RWPE2 (cell line): ENCODE data around the gene CASP9.
"Not testable (repeated sequence)": the region's sequence is repeated elsewhere in the genome, so short reads cannot be mapped to it uniquely, and the experiment has no call there.

Source experiments
- ATAC-seq: fragments of 200-7000 bp; cut with Tn5 transposase; 3 replicates; pipeline ENCODE4 v1.9.1; 2021; ENCODE audit warnings: low read depth
- DNase-seq: peaks from one replicate; pipeline ENCODE4 v3.0.0-alpha.2; 2020; ENCODE audit warnings: low spot score
- H3K27ac ChIP-seq: fragments of 450-650 bp; 2 replicates; pipeline ENCODE4 v1.5.1; 2017; ENCODE audit warnings: mild to moderate bottlenecking; ENCODE audit not compliant: poor library complexity, severe bottlenecking
- H3K27me3 ChIP-seq: fragments of 250-450 bp; sonication (Bioruptor Pico); 2 replicates; pipeline ENCODE4 v1.5.1; 2021; ENCODE audit warnings: mild to moderate bottlenecking, moderate library complexity; ENCODE audit not compliant: insufficient read depth, poor library complexity, severe bottlenecking
- H3K36me3 ChIP-seq: fragments of 250-450 bp; sonication (Bioruptor Pico); 2 replicates; pipeline ENCODE4 v1.5.1; 2020; ENCODE audit warnings: low read depth, mild to moderate bottlenecking, moderate library complexity
- H3K4me1 ChIP-seq: fragments of 250-450 bp; sonication (Bioruptor Pico); 2 replicates; pipeline ENCODE4 v1.5.1; 2021; ENCODE audit warnings: mild to moderate bottlenecking, moderate library complexity; ENCODE audit not compliant: insufficient read depth, poor library complexity, severe bottlenecking
- H3K4me3 ChIP-seq: fragments of 250-450 bp; sonication (Bioruptor Pico); 2 replicates; pipeline ENCODE4 v1.5.1; 2021; ENCODE audit warnings: mild to moderate bottlenecking, moderate library complexity; ENCODE audit not compliant: severe bottlenecking
- H3K9me3 ChIP-seq: fragments of 250-450 bp; sonication (Bioruptor Pico); 2 replicates; pipeline ENCODE4 v1.5.1; 2021; ENCODE audit warnings: mild to moderate bottlenecking, moderate library complexity; ENCODE audit not compliant: severe bottlenecking
- TF ChIP-seq, protein P1 (sequence below): fragments of 450-650 bp; IDR thresholded peaks from one replicate; pipeline ENCODE4 v1.5.1; 2017; ENCODE audit warnings: mild to moderate bottlenecking, moderate library complexity; ENCODE audit not compliant: poor library complexity, severe bottlenecking

CASP9 gene

DNA sequence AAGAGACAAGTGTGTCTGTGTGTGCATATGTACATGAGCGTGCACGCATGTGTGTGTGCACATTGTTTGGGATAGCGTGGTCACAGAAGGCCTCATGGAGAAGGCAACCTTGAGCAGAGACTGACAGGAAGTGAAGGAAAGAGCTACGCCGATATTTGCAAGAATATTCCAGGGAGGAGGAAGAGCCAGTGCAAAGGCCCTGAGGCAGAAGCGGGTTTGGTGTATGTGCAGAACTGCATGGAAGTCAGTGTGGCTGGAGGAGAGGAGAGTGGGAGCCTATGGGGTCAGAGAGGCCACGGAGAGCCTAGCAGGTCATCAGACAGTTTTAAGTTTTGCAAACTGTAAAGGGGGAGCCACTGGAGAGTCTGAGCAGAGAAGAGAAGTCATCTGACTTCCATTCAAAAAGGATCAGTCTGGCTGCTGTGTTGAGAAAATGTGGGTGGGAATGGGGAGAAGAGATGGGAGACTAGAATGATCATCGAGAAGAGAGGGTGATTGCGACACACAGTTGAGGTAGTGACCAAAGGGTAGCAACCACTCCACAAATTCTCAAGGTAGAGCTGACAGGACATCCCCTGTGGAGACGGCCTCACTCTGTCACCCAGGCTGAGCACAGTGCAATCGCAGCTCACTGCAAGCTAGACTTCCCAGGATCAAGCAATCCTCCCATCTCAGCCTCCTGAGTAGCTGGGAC is 44.2 kb downstream of the CASP9 start:
- no peak overlapping the region for H3K4me3 ChIP-seq
- TF ChIP-seq, protein P1, sequence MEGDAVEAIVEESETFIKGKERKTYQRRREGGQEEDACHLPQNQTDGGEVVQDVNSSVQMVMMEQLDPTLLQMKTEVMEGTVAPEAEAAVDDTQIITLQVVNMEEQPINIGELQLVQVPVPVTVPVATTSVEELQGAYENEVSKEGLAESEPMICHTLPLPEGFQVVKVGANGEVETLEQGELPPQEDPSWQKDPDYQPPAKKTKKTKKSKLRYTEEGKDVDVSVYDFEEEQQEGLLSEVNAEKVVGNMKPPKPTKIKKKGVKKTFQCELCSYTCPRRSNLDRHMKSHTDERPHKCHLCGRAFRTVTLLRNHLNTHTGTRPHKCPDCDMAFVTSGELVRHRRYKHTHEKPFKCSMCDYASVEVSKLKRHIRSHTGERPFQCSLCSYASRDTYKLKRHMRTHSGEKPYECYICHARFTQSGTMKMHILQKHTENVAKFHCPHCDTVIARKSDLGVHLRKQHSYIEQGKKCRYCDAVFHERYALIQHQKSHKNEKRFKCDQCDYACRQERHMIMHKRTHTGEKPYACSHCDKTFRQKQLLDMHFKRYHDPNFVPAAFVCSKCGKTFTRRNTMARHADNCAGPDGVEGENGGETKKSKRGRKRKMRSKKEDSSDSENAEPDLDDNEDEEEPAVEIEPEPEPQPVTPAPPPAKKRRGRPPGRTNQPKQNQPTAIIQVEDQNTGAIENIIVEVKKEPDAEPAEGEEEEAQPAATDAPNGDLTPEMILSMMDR = no peak
- no peak overlapping the region for H3K27ac ChIP-seq
- ATAC-seq = no peak
- H3K4me1 ChIP-seq = no peaks in the 10 kb centered on the region
- H3K27me3 ChIP-seq = no peaks in the 10 kb centered on the region
- no peak for DNase-seq
- H3K9me3 ChIP-seq = no peaks in the 10 kb centered on the region
- H3K36me3 ChIP-seq = no peaks in the 10 kb centered on the region

DNA sequence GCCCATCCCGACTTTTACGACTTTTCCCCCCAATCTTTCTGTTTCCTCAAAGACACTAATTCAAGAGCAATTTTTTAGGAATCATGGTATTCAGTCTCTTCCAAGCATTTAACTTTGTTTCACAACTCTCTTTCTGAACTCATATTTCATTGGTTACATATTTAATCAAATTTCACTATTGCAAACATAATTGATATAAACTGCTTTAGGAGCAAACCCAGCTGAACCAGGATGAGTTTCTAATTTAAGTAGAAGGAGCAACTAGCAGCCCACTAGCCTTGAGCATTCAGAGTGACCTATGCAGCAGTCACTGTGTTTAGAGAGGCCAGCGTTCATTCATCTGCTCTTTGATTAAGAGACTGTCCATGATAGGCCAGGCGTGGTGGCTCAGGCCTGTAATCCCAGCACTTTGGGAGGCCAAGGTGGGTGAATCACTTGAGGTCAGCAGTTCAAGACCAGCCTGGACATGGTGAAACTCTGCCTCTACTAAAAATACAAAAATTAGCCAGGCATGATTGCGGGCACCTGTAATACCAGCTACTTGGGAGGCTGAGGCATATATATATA is 46.3 kb downstream of the CASP9 start:
- H3K27me3 ChIP-seq = no peaks in the 10 kb centered on the region
- no peak for ATAC-seq
- no peak overlapping the region for H3K27ac ChIP-seq
- H3K9me3 ChIP-seq = no peaks in the 10 kb centered on the region
- no peak for DNase-seq
- H3K36me3 ChIP-seq = no peaks in the 10 kb centered on the region
- H3K4me3 ChIP-seq = no peak overlapping the region
- TF ChIP-seq, protein P1 = no peak
- no peaks in the 10 kb centered on the region for H3K4me1 ChIP-seq

DNA sequence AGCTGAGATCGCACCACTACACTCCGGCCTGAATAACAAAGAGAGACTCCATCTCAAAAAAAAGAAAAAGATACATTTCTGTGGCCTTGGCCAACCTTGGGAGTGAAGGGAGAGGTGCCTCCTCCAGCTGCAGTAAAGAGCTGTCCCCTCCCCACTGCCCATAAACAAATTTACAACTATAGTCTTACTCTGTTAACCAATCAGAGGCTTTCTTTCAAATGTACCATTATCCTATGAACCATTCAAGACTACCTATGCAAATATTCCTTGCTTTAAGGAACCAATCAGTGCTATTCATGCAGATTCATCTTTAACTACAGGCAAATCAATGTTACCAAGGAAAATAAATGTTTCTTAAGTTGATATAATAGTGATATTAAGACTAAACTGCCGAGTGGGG is 47.1 kb downstream of the CASP9 start:
- no peak overlapping the region for H3K27ac ChIP-seq
- DNase-seq (no peak), ATAC-seq (no peak)
- H3K4me1 ChIP-seq = no peaks in the 10 kb centered on the region
- no peaks in the 10 kb centered on the region for H3K9me3 ChIP-seq
- H3K27me3 ChIP-seq = no peaks in the 10 kb centered on the region
- H3K4me3 ChIP-seq = no peak overlapping the region
- H3K36me3 ChIP-seq = no peaks in the 10 kb centered on the region
- TF ChIP-seq, protein P1 = no peak

DNA sequence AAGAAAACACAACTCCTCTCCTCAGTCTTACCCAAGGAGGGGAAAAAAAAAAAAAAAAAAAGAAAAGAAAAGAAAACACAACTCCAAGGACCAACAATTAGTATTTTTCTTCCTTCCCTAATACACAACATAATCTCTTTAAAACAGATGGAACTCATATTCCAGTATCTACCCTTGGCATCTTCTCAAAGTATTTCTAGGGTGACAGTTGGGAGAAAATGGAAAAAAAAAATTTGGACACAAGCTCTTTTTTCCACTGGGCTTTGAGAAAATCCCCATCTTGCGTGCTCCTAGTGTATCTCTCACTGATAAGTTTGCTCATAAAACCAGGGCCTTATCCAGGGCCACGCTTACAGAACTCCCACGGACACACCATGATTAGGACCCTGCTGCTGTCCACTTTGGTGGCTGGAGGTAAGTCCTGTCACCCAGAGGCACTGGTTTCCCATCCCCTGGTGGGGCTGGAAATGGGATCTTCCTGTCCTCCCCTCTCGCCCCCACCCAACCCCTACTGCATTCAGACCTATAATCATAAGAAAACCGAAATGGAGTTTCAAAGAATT is 48.2 kb downstream of the CASP9 start, which contains the start of gene CELA2B:
Gene CELA2B (plus strand): TSS at position 353 of the 563 bp plus-strand sequence. CDS start 22 bp downstream, at position 375.
- Histone ChIP-seq H3K4me1 (no peaks in the 10 kb centered on the region), H3K27me3 (no peaks in the 10 kb centered on the region), H3K9me3 (no peaks in the 10 kb centered on the region), H3K36me3 (no peaks in the 10 kb centered on the region), H3K27ac (no peak within 1 kb of the TSS), H3K4me3 (no peak within 1 kb of the TSS)
- no peak for ATAC-seq
- TF ChIP-seq, protein P1 = no peak
- no peak for DNase-seq

DNA sequence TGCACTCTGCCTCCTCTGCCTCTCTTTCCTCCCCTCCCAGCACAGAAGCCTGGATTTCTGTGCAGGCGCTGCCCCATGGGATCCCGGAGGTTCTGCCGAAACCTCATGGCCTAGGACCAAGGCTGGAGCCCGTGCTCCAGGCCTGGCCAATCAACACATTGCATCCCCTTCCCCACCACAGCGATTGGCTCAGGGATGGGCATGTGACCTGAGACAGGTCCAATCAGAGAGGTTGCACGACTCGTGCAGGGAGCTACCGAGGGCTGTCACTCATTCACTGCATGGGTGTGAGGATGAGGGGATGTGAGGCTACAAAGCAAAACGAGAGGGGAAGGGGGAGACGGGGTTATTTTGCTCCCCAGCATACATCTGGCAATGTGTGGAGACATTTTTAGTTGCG is 51.4 kb downstream of the CASP9 start:
- Histone ChIP-seq H3K4me1 (no peaks in the 10 kb centered on the region), H3K27ac (no peak overlapping the region), H3K27me3 (no peaks in the 10 kb centered on the region), H3K36me3 (no peaks in the 10 kb centered on the region), H3K9me3 (no peaks in the 10 kb centered on the region), H3K4me3 (no peak overlapping the region)
- TF ChIP-seq, protein P1 = no peak
- ATAC-seq (no peak), DNase-seq (no peak)

DNA sequence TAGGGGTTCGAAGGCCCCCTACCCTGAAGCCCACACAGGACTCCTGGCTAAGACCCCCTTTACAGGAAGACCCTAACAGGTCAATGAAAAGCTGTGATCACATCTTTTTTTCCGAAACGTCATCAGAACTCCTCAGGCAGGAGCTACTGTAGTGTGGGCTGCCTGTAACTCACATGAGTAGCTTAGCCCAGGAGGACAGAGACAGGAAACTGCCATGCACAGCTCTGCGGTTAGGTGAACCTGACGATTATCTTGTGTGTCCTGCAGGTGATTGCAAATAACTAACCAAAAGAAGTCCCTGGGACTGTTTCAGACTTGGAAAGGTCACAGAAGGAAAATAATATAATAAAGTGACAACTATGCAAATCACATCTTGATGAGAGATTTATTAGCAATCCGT is 52.3 kb downstream of the CASP9 start:
- not testable (repeated sequence) for ATAC-seq, H3K4me1 ChIP-seq, DNase-seq, H3K9me3 ChIP-seq, H3K27me3 ChIP-seq, H3K36me3 ChIP-seq, H3K4me3 ChIP-seq, H3K27ac ChIP-seq

DNA sequence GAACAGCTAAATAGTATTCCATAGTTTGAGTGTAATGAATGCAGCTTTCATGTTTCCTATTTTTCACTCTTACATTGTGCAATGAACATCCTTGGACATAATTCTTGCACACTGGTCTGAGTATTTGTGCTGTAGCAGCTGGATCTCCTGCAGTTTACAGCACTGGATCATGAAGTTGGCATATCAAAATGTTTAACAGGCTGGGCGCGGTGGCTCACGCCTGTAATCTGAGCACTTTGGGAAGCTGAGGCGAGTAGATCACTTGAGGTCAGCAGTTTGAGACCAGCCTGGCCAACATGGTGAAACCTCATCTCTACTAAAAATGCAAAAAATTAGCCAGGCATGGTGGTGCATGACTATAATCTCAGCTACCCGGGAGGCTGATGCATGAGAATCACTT is 52.9 kb downstream of the CASP9 start:
- H3K4me1 ChIP-seq, H3K36me3 ChIP-seq, H3K9me3 ChIP-seq, H3K27me3 ChIP-seq, ATAC-seq, H3K27ac ChIP-seq, DNase-seq, H3K4me3 ChIP-seq: not testable (repeated sequence)
